ENCODE data around the gene NR5A1.

NR5A1 gene

GRCh38 chr9:124480621-124480981 is 26.6 kb downstream of the NR5A1 start:
- peak; percentile 74 for DNase-seq (ENCODE audit: low spot score)

- no peak for DNase-seq (ENCODE audit: low spot score)
Measured at GRCh38 chr9:124479947-124480620, 27.1 kb downstream of the NR5A1 start.

- no peak for DNase-seq (ENCODE audit: low spot score)
Measured at GRCh38 chr9:124479371-124479770, 27.8 kb downstream of the NR5A1 start.

- no peak for DNase-seq (ENCODE audit: low spot score)
Measured at GRCh38 chr9:124478354-124478753, 28.8 kb downstream of the NR5A1 start.

- DNase-seq (ENCODE audit: low spot score) = no peak
Measured at GRCh38 chr9:124477648-124478285, 29.4 kb downstream of the NR5A1 start.

GRCh38 chr9:124477211-124477647 is 30.0 kb downstream of the NR5A1 start:
- DNase-seq (ENCODE audit: low spot score) = no peak

- no peak for DNase-seq (ENCODE audit: low spot score)
Measured at GRCh38 chr9:124475868-124476690, 31.1 kb downstream of the NR5A1 start.

GRCh38 chr9:124475158-124475867 is 31.9 kb downstream of the NR5A1 start:
- no peak for DNase-seq (ENCODE audit: low spot score)

GRCh38 chr9:124474151-124474550 is 33.0 kb downstream of the NR5A1 start:
- no peak for DNase-seq (ENCODE audit: low spot score)

- no peak for DNase-seq (ENCODE audit: low spot score)
Measured at GRCh38 chr9:124473310-124473709, 33.9 kb downstream of the NR5A1 start.

GRCh38 chr9:124472770-124473169 is 34.4 kb downstream of the NR5A1 start:
- no peak for DNase-seq (ENCODE audit: low spot score)

GRCh38 chr9:124471761-124472160 is 35.4 kb downstream of the NR5A1 start:
- no peak for DNase-seq (ENCODE audit: low spot score)

- DNase-seq (ENCODE audit: low spot score) = no peak
Measured at GRCh38 chr9:124470726-124471125, 36.5 kb downstream of the NR5A1 start.

GRCh38 chr9:124470306-124470705 is 36.9 kb downstream of the NR5A1 start:
- DNase-seq (ENCODE audit: low spot score) = no peak

GRCh38 chr9:124469011-124469832 is 38.0 kb downstream of the NR5A1 start:
- DNase-seq (ENCODE audit: low spot score) = no peak

- DNase-seq (ENCODE audit: low spot score) = no peak
Measured at GRCh38 chr9:124468061-124468740, 39.0 kb downstream of the NR5A1 start.

- DNase-seq (ENCODE audit: low spot score) = no peak
Measured at GRCh38 chr9:124467410-124468060, 39.7 kb downstream of the NR5A1 start.

GRCh38 chr9:124465736-124466135 is 41.5 kb downstream of the NR5A1 start:
- no peak for DNase-seq (ENCODE audit: low spot score)

- no peak for DNase-seq (ENCODE audit: low spot score)
Measured at GRCh38 chr9:124462739-124463138, 44.5 kb downstream of the NR5A1 start.

- DNase-seq (ENCODE audit: low spot score) = no peak
Measured at GRCh38 chr9:124458441-124458840, 48.8 kb downstream of the NR5A1 start.

Data from hepatic stellate cell (primary cell).